Measurements from ENCODE around the gene ARID1B.

Gene ARID1B

DNA sequence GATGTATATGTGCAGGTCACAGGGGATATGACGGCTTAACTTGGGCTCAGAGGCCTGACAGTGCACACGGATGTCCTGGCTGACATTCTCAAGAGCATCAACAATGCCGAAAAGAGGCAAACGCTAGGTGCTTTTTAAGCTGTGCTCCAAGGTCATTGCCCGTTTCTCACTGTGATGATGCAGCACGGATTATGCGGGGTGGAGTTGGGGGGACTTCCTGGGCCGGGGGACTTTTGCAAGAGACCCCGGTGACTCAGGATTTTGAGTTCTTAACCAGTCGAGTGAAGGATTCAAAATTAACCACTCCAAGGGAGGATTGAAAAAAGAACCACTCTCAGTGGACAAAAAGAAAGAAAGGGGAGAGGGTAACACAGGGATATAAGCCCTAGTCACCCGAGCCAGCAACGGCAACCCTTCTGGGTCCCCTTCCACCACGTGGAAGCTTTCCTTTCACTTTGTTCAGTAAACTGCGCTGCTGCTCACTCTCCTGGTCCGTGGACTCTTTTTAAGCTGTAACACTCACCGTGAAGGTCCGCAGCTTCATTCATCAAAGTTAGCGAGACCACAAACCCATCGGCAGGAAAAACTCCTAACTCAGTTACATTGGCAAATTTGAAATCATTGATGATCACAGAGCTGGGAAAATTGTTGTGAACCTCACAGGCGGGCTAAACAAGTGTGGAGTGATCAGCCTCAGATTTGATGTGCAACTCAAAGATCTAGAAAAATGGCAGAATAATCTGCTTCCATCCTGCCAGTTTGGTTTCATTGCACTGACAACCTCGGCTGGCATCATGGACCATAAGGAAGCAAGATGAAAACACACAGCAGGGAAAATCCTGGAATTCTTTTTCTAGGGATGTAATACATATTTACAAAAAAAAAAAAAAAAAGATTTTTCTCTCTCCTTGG, 199.3 kb downstream of the ARID1B start:
- H3K4me2 ChIP-seq (ENCODE audit: low read length) = no peak overlapping the region
- H3K18ac ChIP-seq (ENCODE audit: low read length) = no peak overlapping the region
- no peak overlapping the region for H3K4ac ChIP-seq (ENCODE audit: low read depth, low read length)
- no CpG with 5 or more reads among the region's 21 CpGs for WGBS (ENCODE audit: extremely low coverage, insufficient coverage, insufficient read length)
- no peak overlapping the region for H2BK120ac ChIP-seq (ENCODE audit: insufficient read depth, low read length, poor library complexity)
- peaks cover 4 to 14% of the 10 kb centered on the region in 2 experiments for H3K4me1 ChIP-seq (ENCODE audit: control insufficient read depth in 1 of 2, insufficient read depth in 2 of 2, low read length in 2 of 2)
- no peak overlapping the region for H3K14ac ChIP-seq (ENCODE audit: low read length)
- no peak overlapping the region for H3K4me3 ChIP-seq (ENCODE audit: low read depth, low read length)
- no peaks in the 10 kb centered on the region for H3K79me1 ChIP-seq (ENCODE audit: low read length)
- H4K8ac ChIP-seq (ENCODE audit: low read depth, low read length) = no peak overlapping the region
- peaks cover 4% of the 10 kb centered on the region for H3K79me2 ChIP-seq (ENCODE audit: control insufficient read depth, insufficient read depth, low read length, poor library complexity)
- H2AK5ac ChIP-seq (ENCODE audit: low read length) = no peak overlapping the region
- no peak overlapping the region for H2BK5ac ChIP-seq (ENCODE audit: low read depth, low read length, poor library complexity)
- H3K9ac ChIP-seq (ENCODE audit: low read length) = no peak overlapping the region
- no peaks in the 10 kb centered on the region for H3K9me3 ChIP-seq (ENCODE audit: insufficient read depth, low read depth, low read length)
- no peak overlapping the region for H2AFZ ChIP-seq (ENCODE audit: insufficient read depth, low read length, poor library complexity)
- H3K23ac ChIP-seq (ENCODE audit: low read length) = no peak overlapping the region
- no peak overlapping the region for H3K27ac ChIP-seq (ENCODE audit: low read depth, low read length)
- H4K91ac ChIP-seq (ENCODE audit: low read depth, low read length) = no peak overlapping the region
- no peaks in the 10 kb centered on the region for H3K36me3 ChIP-seq (ENCODE audit: control insufficient read depth in 1 of 2, insufficient read depth in 2 of 2, low read length in 2 of 2)
- no peak overlapping the region for H2BK12ac ChIP-seq (ENCODE audit: low read length)
- H4K12ac ChIP-seq (ENCODE audit: low read depth, low read length) = no peak overlapping the region
- DNase-seq = no peak
- no peaks in the 10 kb centered on the region for H3K27me3 ChIP-seq (ENCODE audit: insufficient read depth, low read length)

DNA sequence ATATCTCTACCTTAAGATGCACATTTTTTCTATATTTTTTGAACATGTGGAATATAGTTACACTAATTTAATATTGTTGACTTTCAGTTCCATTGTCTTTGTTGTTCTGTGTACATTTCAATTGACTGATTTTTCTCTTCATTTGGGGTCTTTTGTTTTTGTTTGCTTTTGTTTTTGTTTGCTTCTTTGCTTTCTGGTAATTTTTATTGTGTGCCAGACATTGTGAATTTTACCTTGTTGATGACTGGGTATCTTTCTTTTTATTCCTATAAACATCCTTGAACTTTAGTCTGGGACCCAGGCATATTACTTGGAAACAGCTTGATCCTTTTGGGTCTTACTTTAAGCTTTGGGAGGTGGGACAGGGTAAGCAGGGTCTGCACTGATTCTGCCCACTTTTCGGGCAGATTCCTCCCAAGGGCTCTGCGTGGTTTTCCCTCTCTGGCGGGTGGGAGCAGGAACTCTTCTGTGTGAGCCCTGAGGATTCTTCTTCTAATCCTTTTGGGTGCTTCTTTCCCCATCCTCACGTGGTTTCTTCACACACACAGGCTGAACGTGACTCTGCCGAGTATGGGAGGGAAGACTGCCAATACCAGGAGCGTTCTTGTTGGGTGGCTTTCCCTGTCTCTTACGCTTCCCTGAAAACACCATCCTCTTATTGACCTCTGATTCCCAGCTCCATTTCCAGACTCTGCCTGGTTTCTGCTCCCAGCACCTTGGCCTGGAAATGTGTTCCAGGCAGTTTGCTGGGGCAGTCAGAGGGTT, 200.5 kb downstream of the ARID1B start:
- Histone ChIP-seq H3K9me3 (ENCODE audit: insufficient read depth, low read depth, low read length) (no peaks in the 10 kb centered on the region), H3K4me2 (ENCODE audit: low read length) (no peak overlapping the region), H3K18ac (ENCODE audit: low read length) (no peak overlapping the region), H4K12ac (ENCODE audit: low read depth, low read length) (no peak overlapping the region), H3K14ac (ENCODE audit: low read length) (no peak overlapping the region), H4K8ac (ENCODE audit: low read depth, low read length) (no peak overlapping the region), H3K23ac (ENCODE audit: low read length) (no peak overlapping the region), H3K79me1 (ENCODE audit: low read length) (no peaks in the 10 kb centered on the region), H2BK12ac (ENCODE audit: low read length) (no peak overlapping the region), H3K27ac (ENCODE audit: low read depth, low read length) (no peak overlapping the region), H3K9ac (ENCODE audit: low read length) (no peak overlapping the region), H3K27me3 (ENCODE audit: insufficient read depth, low read length) (no peaks in the 10 kb centered on the region), H4K91ac (ENCODE audit: low read depth, low read length) (no peak overlapping the region), H3K4me1 (ENCODE audit: control insufficient read depth in 1 of 2, insufficient read depth in 2 of 2, low read length in 2 of 2) (peaks cover 4 to 14% of the 10 kb centered on the region in 2 experiments), H3K79me2 (ENCODE audit: control insufficient read depth, insufficient read depth, low read length, poor library complexity) (peaks cover 2% of the 10 kb centered on the region), H2AFZ (ENCODE audit: insufficient read depth, low read length, poor library complexity) (no peak overlapping the region), H2BK5ac (ENCODE audit: low read depth, low read length, poor library complexity) (no peak overlapping the region), H2BK120ac (ENCODE audit: insufficient read depth, low read length, poor library complexity) (no peak overlapping the region), H3K4me3 (ENCODE audit: low read depth, low read length) (no peak overlapping the region), H3K4ac (ENCODE audit: low read depth, low read length) (peak overlapping the region; percentile 21), H3K36me3 (ENCODE audit: control insufficient read depth in 1 of 2, insufficient read depth in 2 of 2, low read length in 2 of 2) (no peaks in the 10 kb centered on the region), H2AK5ac (ENCODE audit: low read length) (no peak overlapping the region)
- no peak for DNase-seq
- no CpG with 5 or more reads among the region's 8 CpGs for WGBS (ENCODE audit: extremely low coverage, insufficient coverage, insufficient read length)

- Histone ChIP-seq H4K91ac (ENCODE audit: low read depth, low read length) (no peak overlapping the region), H4K8ac (ENCODE audit: low read depth, low read length) (no peak overlapping the region), H3K4me3 (ENCODE audit: low read depth, low read length) (no peak overlapping the region), H2BK120ac (ENCODE audit: insufficient read depth, low read length, poor library complexity) (no peak overlapping the region), H3K9me3 (ENCODE audit: insufficient read depth, low read depth, low read length) (no peaks in the 10 kb centered on the region), H3K9ac (ENCODE audit: low read length) (no peak overlapping the region), H2AK5ac (ENCODE audit: low read length) (no peak overlapping the region), H3K14ac (ENCODE audit: low read length) (no peak overlapping the region), H2AFZ (ENCODE audit: insufficient read depth, low read length, poor library complexity) (no peak overlapping the region), H3K27ac (ENCODE audit: low read depth, low read length) (no peak overlapping the region), H3K23ac (ENCODE audit: low read length) (no peak overlapping the region), H3K4me2 (ENCODE audit: low read length) (no peak overlapping the region), H3K79me2 (ENCODE audit: control insufficient read depth, insufficient read depth, low read length, poor library complexity) (peaks cover 2% of the 10 kb centered on the region), H2BK12ac (ENCODE audit: low read length) (no peak overlapping the region), H4K12ac (ENCODE audit: low read depth, low read length) (no peak overlapping the region), H3K4me1 (ENCODE audit: control insufficient read depth in 1 of 2, insufficient read depth in 2 of 2, low read length in 2 of 2) (peaks cover 4 to 19% of the 10 kb centered on the region in 2 experiments), H2BK5ac (ENCODE audit: low read depth, low read length, poor library complexity) (no peak overlapping the region), H3K27me3 (ENCODE audit: insufficient read depth, low read length) (no peaks in the 10 kb centered on the region), H3K18ac (ENCODE audit: low read length) (no peak overlapping the region), H3K4ac (ENCODE audit: low read depth, low read length) (no peak overlapping the region), H3K79me1 (ENCODE audit: low read length) (no peaks in the 10 kb centered on the region), H3K36me3 (ENCODE audit: control insufficient read depth in 1 of 2, insufficient read depth in 2 of 2, low read length in 2 of 2) (no peaks in the 10 kb centered on the region)
- no peak for DNase-seq
- no CpG with 5 or more reads among the region's 2 CpGs for WGBS (ENCODE audit: extremely low coverage, insufficient coverage, insufficient read length)
Observed at GRCh38 chr6:156978948-156979347, 201.8 kb downstream of the ARID1B start.

DNA sequence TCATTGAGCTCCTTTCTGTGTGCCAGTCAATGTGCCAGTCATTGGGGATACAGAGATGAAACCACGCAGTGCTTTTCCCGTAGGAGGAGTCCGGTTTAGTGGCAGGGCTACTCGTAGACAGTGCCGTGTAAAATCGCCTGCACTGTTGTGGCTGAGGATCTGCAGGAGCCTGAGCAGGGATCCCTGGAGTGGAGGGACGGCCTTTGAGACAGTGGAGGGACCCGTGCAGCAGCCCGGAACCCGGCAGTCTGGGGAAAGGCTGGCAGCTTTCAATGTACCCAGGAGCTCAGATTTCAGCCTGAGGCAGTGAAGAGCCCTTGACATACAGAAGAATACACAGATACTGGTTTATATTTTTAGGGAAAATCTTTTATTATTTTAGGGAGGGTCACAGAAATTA, 203.3 kb downstream of the ARID1B start:
- Histone ChIP-seq H3K4me1 (ENCODE audit: control insufficient read depth in 1 of 2, insufficient read depth in 2 of 2, low read length in 2 of 2) (peaks cover 5 to 24% of the 10 kb centered on the region in 2 experiments), H3K27ac (ENCODE audit: low read depth, low read length) (no peak overlapping the region), H2BK120ac (ENCODE audit: insufficient read depth, low read length, poor library complexity) (no peak overlapping the region)

More for the DNA sequence above, 203.3 kb downstream of the ARID1B start:
- Histone ChIP-seq H3K79me1 (ENCODE audit: low read length) (no peaks in the 10 kb centered on the region), H2AFZ (ENCODE audit: insufficient read depth, low read length, poor library complexity) (no peak overlapping the region), H2BK5ac (ENCODE audit: low read depth, low read length, poor library complexity) (no peak overlapping the region), H3K4ac (ENCODE audit: low read depth, low read length) (no peak overlapping the region), H2AK5ac (ENCODE audit: low read length) (no peak overlapping the region), H3K4me2 (ENCODE audit: low read length) (no peak overlapping the region), H3K36me3 (ENCODE audit: control insufficient read depth in 1 of 2, insufficient read depth in 2 of 2, low read length in 2 of 2) (no peaks in the 10 kb centered on the region), H2BK12ac (ENCODE audit: low read length) (no peak overlapping the region), H3K14ac (ENCODE audit: low read length) (no peak overlapping the region), H3K9ac (ENCODE audit: low read length) (no peak overlapping the region), H4K12ac (ENCODE audit: low read depth, low read length) (no peak overlapping the region), H3K23ac (ENCODE audit: low read length) (no peak overlapping the region), H3K9me3 (ENCODE audit: insufficient read depth, low read depth, low read length) (no peaks in the 10 kb centered on the region), H3K27me3 (ENCODE audit: insufficient read depth, low read length) (no peaks in the 10 kb centered on the region), H3K79me2 (ENCODE audit: control insufficient read depth, insufficient read depth, low read length, poor library complexity) (peaks cover 4% of the 10 kb centered on the region), H4K8ac (ENCODE audit: low read depth, low read length) (no peak overlapping the region), H3K18ac (ENCODE audit: low read length) (no peak overlapping the region), H3K4me3 (ENCODE audit: low read depth, low read length) (no peak overlapping the region), H4K91ac (ENCODE audit: low read depth, low read length) (no peak overlapping the region)
- peak in 1 of 2 donors; percentile 19 for DNase-seq
- WGBS (ENCODE audit: extremely low coverage, insufficient coverage, insufficient read length) = no CpG with 5 or more reads among the region's 10 CpGs

All from trophoblast cell (in vitro differentiated cells and primary cell).